ENCODE data around the gene KCNQ1OT1.

The KCNQ1OT1 gene

GRCh38 chr11:2579315-2580060, 120.3 kb downstream of the KCNQ1OT1 start:
- no peak for ATAC-seq
- TF ChIP-seq RARB (CRISPR knock-in tag; IDR thresholded peaks at IDR 0.05) = no peak
- no peak for TF ChIP-seq ZFP3 (CRISPR knock-in tag; IDR thresholded peaks at IDR 0.05)
- no peak for TF ChIP-seq PPARA (CRISPR knock-in tag; IDR thresholded peaks at IDR 0.05; ENCODE audit: borderline replicate concordance)
- TF ChIP-seq ZNF8 (CRISPR knock-in tag; IDR thresholded peaks at IDR 0.05) = no peak
- no peak for TF ChIP-seq BACH2 (CRISPR knock-in tag; IDR thresholded peaks at IDR 0.05; ENCODE audit: borderline replicate concordance)
- TF ChIP-seq ARNTL (CRISPR knock-in tag; IDR thresholded peaks at IDR 0.05; ENCODE audit: borderline replicate concordance, low read depth) = no peak
- no peak for TF ChIP-seq PATZ1 (CRISPR knock-in tag; IDR thresholded peaks at IDR 0.05; ENCODE audit: borderline replicate concordance)
- no peak for TF ChIP-seq ZNF565 (CRISPR knock-in tag; conservative IDR thresholded peaks at IDR 0.05; ENCODE audit: low read depth)
- TF ChIP-seq TCF4 (CRISPR knock-in tag; IDR thresholded peaks at IDR 0.05; ENCODE audit: borderline replicate concordance) = no peak
- no peak for TF ChIP-seq CSDC2 (CRISPR knock-in tag; IDR thresholded peaks at IDR 0.05)
- no peak for TF ChIP-seq ISL1 (CRISPR knock-in tag; IDR thresholded peaks at IDR 0.05)
- no peak for TF ChIP-seq GLIS3 (CRISPR knock-in tag; IDR thresholded peaks at IDR 0.05)
- no peak for TF ChIP-seq TOX (CRISPR knock-in tag; IDR thresholded peaks at IDR 0.05; ENCODE audit: borderline replicate concordance)
- no peak for TF ChIP-seq OSR1 (CRISPR knock-in tag; IDR thresholded peaks at IDR 0.05)
- no peak for TF ChIP-seq CSRNP3 (CRISPR knock-in tag; IDR thresholded peaks at IDR 0.05)
- TF ChIP-seq TSHZ2 (CRISPR knock-in tag; IDR thresholded peaks at IDR 0.05) = no peak
- no peak for TF ChIP-seq ZC3H10 (CRISPR knock-in tag; IDR thresholded peaks at IDR 0.05)

- TF ChIP-seq OSR1 (CRISPR knock-in tag; IDR thresholded peaks at IDR 0.05) = no peak
- no peak for TF ChIP-seq CSDC2 (CRISPR knock-in tag; IDR thresholded peaks at IDR 0.05)
- TF ChIP-seq ZC3H10 (CRISPR knock-in tag; IDR thresholded peaks at IDR 0.05) = no peak
- ATAC-seq = no peak
Measured at GRCh38 chr11:2578929-2579270, 120.9 kb downstream of the KCNQ1OT1 start.

GRCh38 chr11:2577991-2578928, 121.5 kb downstream of the KCNQ1OT1 start:
- TF ChIP-seq CREB5 (CRISPR knock-in tag; IDR thresholded peaks at IDR 0.05; ENCODE audit: low read depth) (no peak), ESRRG (CRISPR knock-in tag; IDR thresholded peaks at IDR 0.05) (no peak), TCF4 (CRISPR knock-in tag; IDR thresholded peaks at IDR 0.05; ENCODE audit: borderline replicate concordance) (no peak)
- ATAC-seq = no peak
